Glutamatergic neuron (in vitro differentiated cells): ENCODE data around the gene GNB2. TPM values are rescaled to one million over a fixed set of nuclear protein-coding genes. Genes with fewer than 3 reads are reported as not detected.
"Not testable (repeated sequence)": the region's sequence is repeated elsewhere in the genome, so short reads cannot be mapped to it uniquely, and the experiment has no call there.

ENCODE experiments used
- DNase-seq: peaks from one replicate; pipeline ENCODE4 v3.0.0; 2022
- H3K27ac Mint-ChIP-seq: one replicate; pipeline ENCODE4 v1.8.0; 2020; ENCODE audit warnings: mild to moderate bottlenecking, mixed read lengths, inconsistent platforms; ENCODE audit not compliant: unreplicated experiment
- H3K27me3 Mint-ChIP-seq: one replicate; pipeline ENCODE4 v1.8.0; 2020; ENCODE audit warnings: mild to moderate bottlenecking, moderate library complexity, mixed read lengths, inconsistent platforms; ENCODE audit not compliant: unreplicated experiment
- H3K36me3 Mint-ChIP-seq: one replicate; pipeline ENCODE4 v1.8.0; 2020; ENCODE audit warnings: mild to moderate bottlenecking, mixed read lengths, inconsistent platforms; ENCODE audit not compliant: unreplicated experiment
- H3K4me1 Mint-ChIP-seq: one replicate; pipeline ENCODE4 v1.8.0; 2020; ENCODE audit warnings: mild to moderate bottlenecking, low read depth, mixed read lengths, inconsistent platforms; ENCODE audit not compliant: unreplicated experiment
- H3K4me3 Mint-ChIP-seq: one replicate; pipeline ENCODE4 v1.8.0; 2020; ENCODE audit warnings: mild to moderate bottlenecking, mixed read lengths, inconsistent platforms; ENCODE audit not compliant: unreplicated experiment
- H3K9me3 Mint-ChIP-seq: one replicate; pipeline ENCODE4 v1.8.0; 2020; ENCODE audit warnings: mild to moderate bottlenecking, moderate library complexity, mixed read lengths, inconsistent platforms; ENCODE audit not compliant: unreplicated experiment
- total RNA-seq: library from RNA; stranded (reverse); fragmentation: NEBNext Ultra II Directional; extraction: Animal tissue kit (Norgen Biotek cat#: 25700); gene quantifications from one replicate; pipeline ENCODE4 v1.2.1, GENCODE V29; 2021; ENCODE audit not compliant: unreplicated experiment
- TF ChIP-seq, protein P1 (sequence below): fragments of 200-600 bp; sonication (generic); IDR thresholded peaks from one replicate; pipeline ENCODE4 v1.5.0; 2021; ENCODE audit not compliant: partially characterized antibody, unreplicated experiment

Gene GNB2
- total RNA-seq, 1 donor from 2014 or later = 275 TPM

- TF ChIP-seq, protein P1, sequence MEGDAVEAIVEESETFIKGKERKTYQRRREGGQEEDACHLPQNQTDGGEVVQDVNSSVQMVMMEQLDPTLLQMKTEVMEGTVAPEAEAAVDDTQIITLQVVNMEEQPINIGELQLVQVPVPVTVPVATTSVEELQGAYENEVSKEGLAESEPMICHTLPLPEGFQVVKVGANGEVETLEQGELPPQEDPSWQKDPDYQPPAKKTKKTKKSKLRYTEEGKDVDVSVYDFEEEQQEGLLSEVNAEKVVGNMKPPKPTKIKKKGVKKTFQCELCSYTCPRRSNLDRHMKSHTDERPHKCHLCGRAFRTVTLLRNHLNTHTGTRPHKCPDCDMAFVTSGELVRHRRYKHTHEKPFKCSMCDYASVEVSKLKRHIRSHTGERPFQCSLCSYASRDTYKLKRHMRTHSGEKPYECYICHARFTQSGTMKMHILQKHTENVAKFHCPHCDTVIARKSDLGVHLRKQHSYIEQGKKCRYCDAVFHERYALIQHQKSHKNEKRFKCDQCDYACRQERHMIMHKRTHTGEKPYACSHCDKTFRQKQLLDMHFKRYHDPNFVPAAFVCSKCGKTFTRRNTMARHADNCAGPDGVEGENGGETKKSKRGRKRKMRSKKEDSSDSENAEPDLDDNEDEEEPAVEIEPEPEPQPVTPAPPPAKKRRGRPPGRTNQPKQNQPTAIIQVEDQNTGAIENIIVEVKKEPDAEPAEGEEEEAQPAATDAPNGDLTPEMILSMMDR = no peak
- peaks cover 11% of the 10 kb centered on the region for H3K36me3 Mint-ChIP-seq
- H3K9me3 Mint-ChIP-seq = peaks cover 5% of the 10 kb centered on the region
- peak; percentile 37 for DNase-seq
- H3K4me1 Mint-ChIP-seq = peaks cover 5% of the 10 kb centered on the region
- no peak overlapping the region for H3K27ac Mint-ChIP-seq
- H3K4me3 Mint-ChIP-seq = peak overlapping the region; percentile 68
- peaks cover 13% of the 10 kb centered on the region for H3K27me3 Mint-ChIP-seq
Observed at GRCh38 chr7:100720671-100721504, 47.3 kb downstream of the GNB2 start.

- H3K27me3 Mint-ChIP-seq = peaks cover 13% of the 10 kb centered on the region
- H3K27ac Mint-ChIP-seq = no peak overlapping the region
- peaks cover 5% of the 10 kb centered on the region for H3K9me3 Mint-ChIP-seq
- TF ChIP-seq, protein P1 = no peak
- peak overlapping the region; percentile 68 for H3K4me3 Mint-ChIP-seq
- peaks cover 5% of the 10 kb centered on the region for H3K4me1 Mint-ChIP-seq
- no peak for DNase-seq
- peaks cover 11% of the 10 kb centered on the region for H3K36me3 Mint-ChIP-seq
Observed at GRCh38 chr7:100721505-100721812, 47.9 kb downstream of the GNB2 start.

DNA sequence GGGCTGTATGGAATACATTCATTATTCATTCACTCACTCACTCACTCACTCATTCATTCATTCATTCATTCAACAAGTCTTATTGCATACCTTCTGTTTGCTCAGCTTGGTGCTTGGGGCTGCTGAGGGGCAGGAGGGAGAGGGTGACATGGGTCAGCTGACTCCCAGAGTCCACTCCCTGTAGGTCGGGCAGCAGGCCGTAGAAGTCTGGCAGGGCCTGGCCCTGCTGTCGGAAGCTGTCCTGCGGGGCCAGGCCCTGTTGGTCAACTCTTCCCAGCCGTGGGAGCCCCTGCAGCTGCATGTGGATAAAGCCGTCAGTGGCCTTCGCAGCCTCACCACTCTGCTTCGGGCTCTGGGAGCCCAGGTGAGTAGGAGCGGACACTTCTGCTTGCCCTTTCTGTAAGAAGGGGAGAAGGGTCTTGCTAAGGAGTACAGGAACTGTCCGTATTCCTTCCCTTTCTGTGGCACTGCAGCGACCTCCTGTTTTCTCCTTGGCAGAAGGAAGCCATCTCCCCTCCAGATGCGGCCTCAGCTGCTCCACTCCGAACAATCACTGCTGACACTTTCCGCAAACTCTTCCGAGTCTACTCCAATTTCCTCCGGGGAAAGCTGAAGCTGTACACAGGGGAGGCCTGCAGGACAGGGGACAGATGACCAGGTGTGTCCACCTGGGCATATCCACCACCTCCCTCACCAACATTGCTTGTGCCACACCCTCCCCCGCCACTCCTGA lies 49.1 kb downstream of the GNB2 start:
- H3K36me3 Mint-ChIP-seq = peaks cover 11% of the 10 kb centered on the region
- peaks cover 13% of the 10 kb centered on the region for H3K27me3 Mint-ChIP-seq
- H3K4me1 Mint-ChIP-seq = peaks cover 5% of the 10 kb centered on the region
- H3K9me3 Mint-ChIP-seq = peaks cover 4% of the 10 kb centered on the region
- no peak overlapping the region for H3K4me3 Mint-ChIP-seq
- TF ChIP-seq, protein P1 = no peak
- no peak for DNase-seq
- no peak overlapping the region for H3K27ac Mint-ChIP-seq

DNA sequence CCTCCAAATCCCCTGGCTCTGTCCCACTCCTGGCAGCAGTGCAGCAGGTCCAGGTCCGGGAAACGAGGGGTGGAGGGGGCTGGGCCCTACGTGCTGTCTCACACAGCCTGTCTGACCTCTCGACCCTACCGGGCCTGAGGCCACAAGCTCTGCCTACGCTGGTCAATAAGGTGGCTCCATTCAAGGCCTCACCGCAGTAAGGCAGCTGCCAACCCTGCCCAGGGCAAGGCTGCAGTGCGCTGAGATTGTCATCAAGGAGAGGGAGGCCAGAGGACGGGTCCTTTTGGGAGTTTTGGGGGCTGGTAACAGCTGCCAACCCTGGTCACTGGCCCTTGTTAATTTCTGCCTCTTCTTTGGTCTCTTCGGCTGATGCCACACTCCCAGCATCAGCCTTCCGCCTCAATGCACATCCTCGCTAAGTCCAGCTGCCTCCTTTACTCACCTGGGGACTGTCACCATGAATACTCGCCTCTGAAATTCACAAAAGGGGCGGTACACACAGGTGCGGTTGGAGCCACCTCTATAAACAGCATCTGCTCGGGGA lies 50.3 kb downstream of the GNB2 start:
- peaks cover 14% of the 10 kb centered on the region for H3K27me3 Mint-ChIP-seq
- no peak for DNase-seq
- no peak overlapping the region for H3K4me3 Mint-ChIP-seq
- peaks cover 2% of the 10 kb centered on the region for H3K36me3 Mint-ChIP-seq
- peaks cover 4% of the 10 kb centered on the region for H3K9me3 Mint-ChIP-seq
- no peak overlapping the region for H3K27ac Mint-ChIP-seq
- TF ChIP-seq, protein P1 = no peak
- H3K4me1 Mint-ChIP-seq = peaks cover 5% of the 10 kb centered on the region

DNA sequence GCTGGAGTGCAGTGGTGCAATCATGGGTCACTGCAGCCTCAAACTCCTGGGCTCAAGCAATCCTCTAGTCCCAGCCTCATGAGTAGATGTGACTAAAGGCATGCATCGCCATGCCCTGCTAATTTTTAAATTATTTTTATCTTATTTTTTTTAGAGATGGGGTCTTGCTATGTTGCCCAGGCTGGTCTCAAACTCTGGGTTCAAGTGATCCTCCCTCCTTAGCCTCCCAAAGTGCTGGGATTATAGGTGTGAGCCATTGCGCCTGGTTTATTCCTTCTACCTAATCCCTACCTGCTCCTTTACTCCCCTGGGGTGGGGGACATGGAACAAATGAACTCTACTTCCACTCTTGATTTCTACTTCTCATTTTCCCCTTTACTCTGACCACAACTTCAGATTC lies 50.8 kb downstream of the GNB2 start:
- H3K27ac Mint-ChIP-seq, DNase-seq, H3K9me3 Mint-ChIP-seq, H3K4me1 Mint-ChIP-seq, H3K4me3 Mint-ChIP-seq, H3K36me3 Mint-ChIP-seq: not testable (repeated sequence)
- peaks cover 11% of the 10 kb centered on the region for H3K27me3 Mint-ChIP-seq
